HG03378 (cell line): ENCODE measurements around the gene KCNQ4.

Experiments
- ATAC-seq: cut with Tn5 transposase; IDR thresholded peaks from one replicate; pipeline ENCODE4 v1.9.1; 2021; ENCODE audit warnings: mild to moderate bottlenecking, moderate library complexity; ENCODE audit not compliant: unreplicated experiment

Gene KCNQ4

GRCh38 chr1:40794974-40795715 is 11.6 kb downstream of the KCNQ4 start:
- no peak for ATAC-seq

- ATAC-seq: no peak
Measured at GRCh38 chr1:40795811-40796586, 12.4 kb downstream of the KCNQ4 start.

GRCh38 chr1:40796939-40797667 is 13.5 kb downstream of the KCNQ4 start:
- ATAC-seq: no peak

GRCh38 chr1:40797668-40798010 is 14.1 kb downstream of the KCNQ4 start:
- ATAC-seq: no peak

- ATAC-seq: no peak
Measured at GRCh38 chr1:40798366-40799281, 15.0 kb downstream of the KCNQ4 start.

- ATAC-seq: no peak
Measured at GRCh38 chr1:40799351-40799867, 15.8 kb downstream of the KCNQ4 start.

GRCh38 chr1:40801742-40802077 is 18.1 kb downstream of the KCNQ4 start:
- ATAC-seq: no peak

- no peak for ATAC-seq
Measured at GRCh38 chr1:40802078-40802741, 18.6 kb downstream of the KCNQ4 start.

GRCh38 chr1:40802742-40803113 is 19.1 kb downstream of the KCNQ4 start:
- no peak for ATAC-seq

- no peak for ATAC-seq
Measured at GRCh38 chr1:40803447-40803846, 19.9 kb downstream of the KCNQ4 start.

- no peak for ATAC-seq
Measured at GRCh38 chr1:40803902-40804301, 20.3 kb downstream of the KCNQ4 start.

GRCh38 chr1:40806240-40806639 is 22.7 kb downstream of the KCNQ4 start:
- ATAC-seq: no peak

- no peak for ATAC-seq
Measured at GRCh38 chr1:40806731-40807695, 23.4 kb downstream of the KCNQ4 start.

GRCh38 chr1:40808002-40808401 is 24.4 kb downstream of the KCNQ4 start:
- no peak for ATAC-seq

GRCh38 chr1:40808444-40808843 is 24.9 kb downstream of the KCNQ4 start:
- ATAC-seq: no peak

GRCh38 chr1:40808909-40809308 is 25.3 kb downstream of the KCNQ4 start:
- no peak for ATAC-seq

- ATAC-seq: no peak
Measured at GRCh38 chr1:40810927-40811326, 27.3 kb downstream of the KCNQ4 start.

- no peak for ATAC-seq
Measured at GRCh38 chr1:40815420-40815819, 31.8 kb downstream of the KCNQ4 start.

GRCh38 chr1:40817791-40818263 is 34.2 kb downstream of the KCNQ4 start:
- ATAC-seq: no peak
